ENCODE measurements around the gene CAPNS2. TPM values are rescaled to one million over a fixed set of nuclear protein-coding genes. Genes with fewer than 3 reads are reported as not detected.
A peak's percentile ranks its signal among the peaks of the same experiment; 100 is the strongest.

The CAPNS2 gene
- total RNA-seq, 1 donor from 2014 or later: 0.24 TPM

DNA sequence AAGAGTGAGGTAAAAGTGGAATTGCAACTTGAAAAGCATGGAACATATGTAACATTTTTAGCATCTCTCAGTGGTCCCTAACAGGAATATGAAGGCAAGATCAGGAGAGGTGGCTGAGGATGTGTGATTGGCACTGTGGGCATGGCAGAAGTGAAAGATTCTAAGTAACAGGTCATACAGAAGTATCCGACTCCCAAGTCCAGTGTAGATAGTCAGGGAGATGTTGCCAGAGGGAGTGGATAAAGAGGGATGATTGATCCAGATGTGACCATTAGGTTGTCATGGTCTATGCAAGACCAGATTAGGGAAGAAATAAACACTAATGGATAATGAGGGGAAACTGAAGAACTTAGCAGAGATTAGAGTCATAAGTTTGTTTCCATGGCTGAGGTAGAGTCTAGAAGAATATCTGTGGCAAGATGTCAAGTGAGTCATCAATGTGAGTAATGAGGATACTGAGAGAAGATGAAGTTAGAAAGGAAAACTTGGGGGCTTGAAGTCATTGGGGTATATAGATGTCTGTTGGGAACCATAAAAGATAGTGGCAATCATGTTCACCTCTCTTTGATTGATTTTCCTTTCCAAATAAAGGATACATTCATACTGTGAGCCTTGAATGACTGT is 23.9 kb upstream of the CAPNS2 start:
- Mint-ChIP-seq H3K27ac (no peak overlapping the region), H3K4me3 (no peak overlapping the region), H3K27me3 (ENCODE audit: insufficient read depth, low read depth) (no peaks in the 10 kb centered on the region), H3K36me3 (no peaks in the 10 kb centered on the region), H3K9me3 (no peaks in the 10 kb centered on the region), H3K4me1 (no peaks in the 10 kb centered on the region)
- Histone ChIP-seq H3K79me2 (ENCODE audit: low read depth) (no peaks in the 10 kb centered on the region), H2AFZ (replicated peaks) (no peak overlapping the region), H3K27ac (no peak overlapping the region), H3K4me2 (no peak overlapping the region), H3K36me3 (no peaks in the 10 kb centered on the region), H3K4me3 (no peak overlapping the region), H3F3A (ENCODE audit: low read depth) (no peaks in the 10 kb centered on the region), H3K27me3 (no peaks in the 10 kb centered on the region), H3K4me1 (no peaks in the 10 kb centered on the region), H3K9me3 (ENCODE audit: low read depth) (no peaks in the 10 kb centered on the region), H3K9ac (no peak overlapping the region), H4K20me1 (ENCODE audit: low read depth) (no peaks in the 10 kb centered on the region)
- TF ChIP-seq EZH2 (IDR thresholded peaks at IDR 0.05) (no peak), EZH2phosphoT487 (IDR thresholded peaks at IDR 0.05) (no peak), CTCF (IDR thresholded peaks at IDR 0.05) (no peak)
- DNase-seq (ENCODE audit: low spot score): no peak

GRCh38 chr16:55543472-55543871 is 23.0 kb upstream of the CAPNS2 start:
- Histone ChIP-seq H3F3A (ENCODE audit: low read depth) (no peaks in the 10 kb centered on the region), H3K27me3 (no peaks in the 10 kb centered on the region), H3K27ac (no peak overlapping the region), H2AFZ (replicated peaks) (no peak overlapping the region), H3K4me2 (no peak overlapping the region), H3K4me3 (no peak overlapping the region), H4K20me1 (ENCODE audit: low read depth) (no peaks in the 10 kb centered on the region), H3K79me2 (ENCODE audit: low read depth) (no peaks in the 10 kb centered on the region), H3K9ac (no peak overlapping the region), H3K36me3 (no peaks in the 10 kb centered on the region), H3K9me3 (ENCODE audit: low read depth) (no peaks in the 10 kb centered on the region), H3K4me1 (no peaks in the 10 kb centered on the region)
- Mint-ChIP-seq H3K9me3 (no peaks in the 10 kb centered on the region), H3K27me3 (ENCODE audit: insufficient read depth, low read depth) (no peaks in the 10 kb centered on the region), H3K4me1 (no peaks in the 10 kb centered on the region), H3K36me3 (no peaks in the 10 kb centered on the region), H3K27ac (no peak overlapping the region), H3K4me3 (no peak overlapping the region)
- TF ChIP-seq CTCF (IDR thresholded peaks at IDR 0.05): peak; percentile 50
- no peak for TF ChIP-seq EZH2phosphoT487 (IDR thresholded peaks at IDR 0.05)
- peak; percentile 38 for DNase-seq (ENCODE audit: low spot score)

- Mint-ChIP-seq H3K36me3 (peaks cover 17% of the 10 kb centered on the region), H3K27me3 (ENCODE audit: insufficient read depth, low read depth) (no peaks in the 10 kb centered on the region)
- no peaks in the 10 kb centered on the region for H4K20me1 ChIP-seq (ENCODE audit: low read depth)
Measured at GRCh38 chr16:55552621-55553020, 13.9 kb upstream of the CAPNS2 start.

More at GRCh38 chr16:55552621-55553020, 13.9 kb upstream of the CAPNS2 start:
- no peak for DNase-seq (ENCODE audit: low spot score)
- no peak overlapping the region for H3K4me3 Mint-ChIP-seq
- no peak overlapping the region for H3K4me2 ChIP-seq
- no peak overlapping the region for H3K27ac Mint-ChIP-seq
- H3K36me3 ChIP-seq: no peaks in the 10 kb centered on the region
- TF ChIP-seq CTCF (IDR thresholded peaks at IDR 0.05) (no peak), EZH2 (IDR thresholded peaks at IDR 0.05) (no peak), EZH2phosphoT487 (IDR thresholded peaks at IDR 0.05) (no peak)
- H3K79me2 ChIP-seq (ENCODE audit: low read depth): no peaks in the 10 kb centered on the region
- H3K4me1 Mint-ChIP-seq: no peaks in the 10 kb centered on the region
- no peaks in the 10 kb centered on the region for H3K4me1 ChIP-seq
- no peaks in the 10 kb centered on the region for H3K9me3 ChIP-seq (ENCODE audit: low read depth)
- no peak overlapping the region for H2AFZ ChIP-seq (replicated peaks)
- no peaks in the 10 kb centered on the region for H3K9me3 Mint-ChIP-seq
- H3K27me3 ChIP-seq: no peaks in the 10 kb centered on the region
- H3K27ac ChIP-seq: no peak overlapping the region
- H3F3A ChIP-seq (ENCODE audit: low read depth): no peaks in the 10 kb centered on the region
- no peak overlapping the region for H3K9ac ChIP-seq
- H3K4me3 ChIP-seq: no peak overlapping the region
